Retina (tissue), 1 donor: ENCODE results near the gene SLC2A3.
"Not testable (repeated sequence)": the region's sequence is repeated elsewhere in the genome, so short reads cannot be mapped to it uniquely, and the experiment has no call there.

Experiments
- DNase-seq: peaks from one replicate; pipeline ENCODE4 v3.0.0-alpha.2; 2016

SLC2A3 gene

GRCh38 chr12:7915661-7916403 is 20.2 kb downstream of the SLC2A3 start:
- DNase-seq = peak; percentile 59

GRCh38 chr12:7910106-7910505 is 25.9 kb downstream of the SLC2A3 start:
- DNase-seq = not testable (repeated sequence)

- no peak for DNase-seq
Observed at GRCh38 chr12:7907009-7907408, 29.0 kb downstream of the SLC2A3 start.

- not testable (repeated sequence) for DNase-seq
Observed at GRCh38 chr12:7906303-7906702, 29.7 kb downstream of the SLC2A3 start.

GRCh38 chr12:7905600-7906125 is 30.3 kb downstream of the SLC2A3 start:
- DNase-seq = peak; percentile 17

- peak; percentile 3 for DNase-seq
Observed at GRCh38 chr12:7905071-7905470, 30.9 kb downstream of the SLC2A3 start.

- not testable (repeated sequence) for DNase-seq
Observed at GRCh38 chr12:7902416-7902815, 33.6 kb downstream of the SLC2A3 start.

GRCh38 chr12:7899755-7900154 is 36.2 kb downstream of the SLC2A3 start:
- DNase-seq = no peak

GRCh38 chr12:7896726-7897125 is 39.3 kb downstream of the SLC2A3 start:
- DNase-seq = not testable (repeated sequence)

- no peak for DNase-seq
Observed at GRCh38 chr12:7892186-7892980, 43.6 kb downstream of the SLC2A3 start.

- DNase-seq = no peak
Observed at GRCh38 chr12:7884689-7885088, 51.3 kb downstream of the SLC2A3 start.

- not testable (repeated sequence) for DNase-seq
Observed at GRCh38 chr12:7881736-7882120, 54.3 kb downstream of the SLC2A3 start.

GRCh38 chr12:7880952-7881735 is 54.8 kb downstream of the SLC2A3 start:
- not testable (repeated sequence) for DNase-seq

GRCh38 chr12:7879246-7879645 is 56.7 kb downstream of the SLC2A3 start:
- DNase-seq = no peak

- DNase-seq = no peak
Observed at GRCh38 chr12:7877420-7877819, 58.6 kb downstream of the SLC2A3 start.

GRCh38 chr12:7872566-7873319 is 63.2 kb downstream of the SLC2A3 start, which contains the start of gene SLC2A14:
SLC2A14 (minus strand) TSS chr12:7872915; CDS start chr12:7869880, 3,035 bp downstream.
- peak; percentile 16 for DNase-seq

GRCh38 chr12:7870335-7870734 is 65.7 kb downstream of the SLC2A3 start:
- DNase-seq = no peak
